HepG2 (cell line): ENCODE data around the gene TEX9. TPM values are rescaled to one million over a fixed set of nuclear protein-coding genes. Genes with fewer than 3 reads are reported as not detected.
A peak's percentile ranks its signal among the peaks of the same experiment; 100 is the strongest.

Source experiments
- CC2D1A ChIP-seq: sonication (generic); formaldehyde crosslinking; IDR thresholded peaks from 2 replicates; pipeline ENCODE4 v1.8.1; 2023; ENCODE audit warnings: mild to moderate bottlenecking, missing genetic modification reagents
- FOXC1 ChIP-seq: sonication (generic); formaldehyde crosslinking; IDR thresholded peaks from 2 replicates; pipeline ENCODE4 v1.8.0; 2022; ENCODE audit warnings: mild to moderate bottlenecking, missing genetic modification reagents, borderline replicate concordance
- GATAD1 ChIP-seq: IDR thresholded peaks from 2 replicates; pipeline ENCODE4 v1.6.1; 2016; ENCODE audit warnings: missing genetic modification reagents, missing compliant biosample characterization
- KDM5A ChIP-seq: fragments of 200-600 bp; sonication (generic); IDR thresholded peaks from 2 replicates; pipeline ENCODE4 v1.7.0; 2018; ENCODE audit warnings: antibody characterized with exemption, mild to moderate bottlenecking, low read length, borderline replicate concordance
- MED8 ChIP-seq: sonication (generic); formaldehyde crosslinking; IDR thresholded peaks from 2 replicates; pipeline ENCODE4 v1.8.1; 2023; ENCODE audit warnings: mild to moderate bottlenecking, missing genetic modification reagents; ENCODE audit not compliant: insufficient replicate concordance
- NFKB2 ChIP-seq: sonication (generic); formaldehyde crosslinking; IDR thresholded peaks from 2 replicates; pipeline ENCODE4 v1.4.0; 2020; ENCODE audit warnings: missing genetic modification reagents, borderline replicate concordance
- NFYC ChIP-seq: IDR thresholded peaks from 2 replicates; pipeline ENCODE4 v1.6.1; 2016; ENCODE audit warnings: missing genetic modification reagents, missing compliant biosample characterization
- NRL ChIP-seq: sonication (generic); formaldehyde crosslinking; IDR thresholded peaks from 2 replicates; pipeline ENCODE4 v1.5.0; 2020; ENCODE audit warnings: missing genetic modification reagents, mild to moderate bottlenecking, moderate library complexity, borderline replicate concordance
- PHF5A ChIP-seq: IDR thresholded peaks from one replicate; pipeline ENCODE4 v1.6.1; 2018; ENCODE audit warnings: low read depth, missing genetic modification reagents; ENCODE audit not compliant: unreplicated experiment
- SIN3B ChIP-seq: fragments of 150-350 bp; IDR thresholded peaks from 2 replicates; pipeline ENCODE4 v1.6.1; 2014; ENCODE audit warnings: low read length
- ZNF317 ChIP-seq: sonication (generic); formaldehyde crosslinking; IDR thresholded peaks from 2 replicates; pipeline ENCODE4 v1.5.0; 2020; ENCODE audit warnings: mild to moderate bottlenecking, missing genetic modification reagents
- ZNF350 ChIP-seq: sonication (generic); formaldehyde crosslinking; IDR thresholded peaks from 2 replicates; pipeline ENCODE4 v1.4.0; 2020; ENCODE audit warnings: mild to moderate bottlenecking, low read depth, missing genetic modification reagents, borderline replicate concordance
- ZNF598 ChIP-seq: sonication (generic); formaldehyde crosslinking; IDR thresholded peaks from 2 replicates; pipeline ENCODE4 v1.5.1; 2020; ENCODE audit warnings: mild to moderate bottlenecking, missing genetic modification reagents, borderline replicate concordance
- ZNF687 ChIP-seq: sonication (generic); formaldehyde crosslinking; IDR thresholded peaks from 2 replicates; pipeline ENCODE4 v1.5.1; 2020; ENCODE audit warnings: mild to moderate bottlenecking, missing genetic modification reagents, moderate library complexity
- ZNF800 ChIP-seq: sonication (generic); formaldehyde crosslinking; IDR thresholded peaks from 2 replicates; pipeline ENCODE4 v1.4.0; 2020; ENCODE audit warnings: missing genetic modification reagents
- polyA plus RNA-seq, 8 experiments: library from polyadenylated mRNA; depleted of rRNA in 3 of 8; stranded (reverse) in 7 of 8; unstranded in 1 of 8; fragments of >200 nt; fragmentation: Illumina TruSeq in 4 of 8; extraction: Trizol in 4 of 8; gene quantifications; 2 replicates each; pipeline versions ENCODE4 v1.2.1 to v1.2.3, GENCODE V29; 2011 to 2016; ENCODE audit warnings: low read depth in 4 of 8, missing spikeins in 1 of 8, mixed read lengths in 1 of 8; ENCODE audit not compliant: insufficient read depth in 1 of 8
- total RNA-seq, 5 experiments: library from RNA; depleted of rRNA; stranded (reverse); fragments of >200 nt; fragmentation: Illumina TruSeq; extraction: Trizol; gene quantifications; 2 replicates each; pipeline ENCODE4 v1.2.3, GENCODE V29; 2016; ENCODE audit warnings: low read depth in 1 of 5
- TF ChIP-seq, protein P1 (sequence below): sonication (generic); formaldehyde crosslinking; IDR thresholded peaks from 2 replicates; pipeline ENCODE4 v1.4.0; 2020; ENCODE audit warnings: missing genetic modification reagents
- TF ChIP-seq, protein P2 (sequence below): IDR thresholded peaks from 2 replicates; pipeline ENCODE4 v1.6.1; 2018; ENCODE audit warnings: missing genetic modification reagents
- TF ChIP-seq, protein P3 (sequence below): IDR thresholded peaks from 2 replicates; pipeline ENCODE4 v1.6.1; 2016; ENCODE audit warnings: missing compliant biosample characterization, missing genetic modification reagents, borderline replicate concordance
- TF ChIP-seq, protein P4 (sequence below): IDR thresholded peaks from 2 replicates; pipeline ENCODE4 v1.6.1; 2016; ENCODE audit warnings: low read depth, borderline replicate concordance

The TEX9 gene
- total and polyA plus RNA-seq, 2 of the 13 experiments (the other 11 are each of a cell fraction or from before 2014, with no cell fraction given): 0.82 to 6.9 TPM

- 0 out of 2 replicates have a peak, but pooled peaks have one; percentile 23 for TF ChIP-seq KDM5A
- peak; percentile 94 for TF ChIP-seq NFYC
- TF ChIP-seq, protein P1, sequence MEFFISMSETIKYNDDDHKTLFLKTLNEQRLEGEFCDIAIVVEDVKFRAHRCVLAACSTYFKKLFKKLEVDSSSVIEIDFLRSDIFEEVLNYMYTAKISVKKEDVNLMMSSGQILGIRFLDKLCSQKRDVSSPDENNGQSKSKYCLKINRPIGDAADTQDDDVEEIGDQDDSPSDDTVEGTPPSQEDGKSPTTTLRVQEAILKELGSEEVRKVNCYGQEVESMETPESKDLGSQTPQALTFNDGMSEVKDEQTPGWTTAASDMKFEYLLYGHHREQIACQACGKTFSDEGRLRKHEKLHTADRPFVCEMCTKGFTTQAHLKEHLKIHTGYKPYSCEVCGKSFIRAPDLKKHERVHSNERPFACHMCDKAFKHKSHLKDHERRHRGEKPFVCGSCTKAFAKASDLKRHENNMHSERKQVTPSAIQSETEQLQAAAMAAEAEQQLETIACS (CRISPR knock-in tag): peak; percentile 84
- TF ChIP-seq MED8 (CRISPR knock-in tag): no peak
- TF ChIP-seq, protein P2, sequence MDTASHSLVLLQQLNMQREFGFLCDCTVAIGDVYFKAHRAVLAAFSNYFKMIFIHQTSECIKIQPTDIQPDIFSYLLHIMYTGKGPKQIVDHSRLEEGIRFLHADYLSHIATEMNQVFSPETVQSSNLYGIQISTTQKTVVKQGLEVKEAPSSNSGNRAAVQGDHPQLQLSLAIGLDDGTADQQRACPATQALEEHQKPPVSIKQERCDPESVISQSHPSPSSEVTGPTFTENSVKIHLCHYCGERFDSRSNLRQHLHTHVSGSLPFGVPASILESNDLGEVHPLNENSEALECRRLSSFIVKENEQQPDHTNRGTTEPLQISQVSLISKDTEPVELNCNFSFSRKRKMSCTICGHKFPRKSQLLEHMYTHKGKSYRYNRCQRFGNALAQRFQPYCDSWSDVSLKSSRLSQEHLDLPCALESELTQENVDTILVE (CRISPR knock-in tag): no peak
- TF ChIP-seq GATAD1 (CRISPR knock-in tag): peak; percentile 69
- peak; percentile 64; the same call in 1 of the 2 replicates for TF ChIP-seq ZNF350 (CRISPR knock-in tag)
- peak; percentile 65; the same call in 1 of the 2 replicates for TF ChIP-seq ZNF598 (CRISPR knock-in tag)
- no peak for TF ChIP-seq CC2D1A (CRISPR knock-in tag)
- TF ChIP-seq, protein P3, sequence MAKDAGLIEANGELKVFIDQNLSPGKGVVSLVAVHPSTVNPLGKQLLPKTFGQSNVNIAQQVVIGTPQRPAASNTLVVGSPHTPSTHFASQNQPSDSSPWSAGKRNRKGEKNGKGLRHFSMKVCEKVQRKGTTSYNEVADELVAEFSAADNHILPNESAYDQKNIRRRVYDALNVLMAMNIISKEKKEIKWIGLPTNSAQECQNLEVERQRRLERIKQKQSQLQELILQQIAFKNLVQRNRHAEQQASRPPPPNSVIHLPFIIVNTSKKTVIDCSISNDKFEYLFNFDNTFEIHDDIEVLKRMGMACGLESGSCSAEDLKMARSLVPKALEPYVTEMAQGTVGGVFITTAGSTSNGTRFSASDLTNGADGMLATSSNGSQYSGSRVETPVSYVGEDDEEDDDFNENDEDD (CRISPR knock-in tag): peak; percentile 95; the same call in 1 of the 2 replicates
- TF ChIP-seq FOXC1 (CRISPR knock-in tag): 0 out of 2 replicates have a peak, but pooled peaks have one; percentile 36
- TF ChIP-seq ZNF687 (CRISPR knock-in tag): peak; percentile 73
- TF ChIP-seq NFKB2 (CRISPR knock-in tag): peak; percentile 39; the same call in 1 of the 2 replicates
- TF ChIP-seq, protein P4, sequence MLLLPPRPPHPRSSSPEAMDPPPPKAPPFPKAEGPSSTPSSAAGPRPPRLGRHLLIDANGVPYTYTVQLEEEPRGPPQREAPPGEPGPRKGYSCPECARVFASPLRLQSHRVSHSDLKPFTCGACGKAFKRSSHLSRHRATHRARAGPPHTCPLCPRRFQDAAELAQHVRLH (CRISPR knock-in tag): no peak
- TF ChIP-seq ZNF317 (CRISPR knock-in tag): no peak
- peak; percentile 98 for TF ChIP-seq ZNF800 (CRISPR knock-in tag)
- peak; percentile 82 for TF ChIP-seq SIN3B
- peak; percentile 72; the same call in 1 of the 2 replicates for TF ChIP-seq NRL
- TF ChIP-seq PHF5A (CRISPR knock-in tag): no peak
Measured at GRCh38 chr15:56464893-56465520, 99.8 kb downstream of the TEX9 start, which contains the start of gene MNS1 (continued).
